Measurements from ENCODE around the gene TNFRSF13B.
A peak's percentile ranks its signal among the peaks of the same experiment; 100 is the strongest.
"Not testable (repeated sequence)": the region's sequence is repeated elsewhere in the genome, so short reads cannot be mapped to it uniquely, and the experiment has no call there.

TNFRSF13B gene

GRCh38 chr17:16971458-16972338, at the start of gene TNFRSF13B:
Gene TNFRSF13B, minus strand, starts transcription at chr17:16972118. Its CDS starts 43 bp downstream, at chr17:16972075.
- peak in 1 of 2 donors; percentile 36 for DNase-seq

GRCh38 chr17:17021194-17021863, 49.4 kb upstream of the TNFRSF13B start:
- DNase-seq, result no peak

- no peak for DNase-seq
Measured at GRCh38 chr17:17020821-17021193, 48.9 kb upstream of the TNFRSF13B start.

- no peak for DNase-seq
Measured at GRCh38 chr17:17019891-17020456, 48.1 kb upstream of the TNFRSF13B start.

- DNase-seq, result no peak
Measured at GRCh38 chr17:17019430-17019762, 47.5 kb upstream of the TNFRSF13B start.

- no peak for DNase-seq
Measured at GRCh38 chr17:17018612-17019429, 46.9 kb upstream of the TNFRSF13B start.

GRCh38 chr17:17018021-17018441, 46.1 kb upstream of the TNFRSF13B start:
- DNase-seq, result no peak

GRCh38 chr17:17017343-17018014, 45.6 kb upstream of the TNFRSF13B start:
- DNase-seq, result no peak

GRCh38 chr17:17016199-17017197, 44.6 kb upstream of the TNFRSF13B start:
- peak in 1 of 2 donors; percentile 39 for DNase-seq

- no peak for DNase-seq
Measured at GRCh38 chr17:17015230-17015629, 43.3 kb upstream of the TNFRSF13B start.

GRCh38 chr17:17014748-17015124, 42.8 kb upstream of the TNFRSF13B start:
- DNase-seq, result not testable (repeated sequence)

- not testable (repeated sequence) for DNase-seq
Measured at GRCh38 chr17:17013828-17014747, 42.2 kb upstream of the TNFRSF13B start.

- not testable (repeated sequence) for DNase-seq
Measured at GRCh38 chr17:17011043-17011907, 39.4 kb upstream of the TNFRSF13B start.

- DNase-seq, result not testable (repeated sequence)
Measured at GRCh38 chr17:17010545-17011034, 38.7 kb upstream of the TNFRSF13B start.

- DNase-seq, result not testable (repeated sequence)
Measured at GRCh38 chr17:17009972-17010371, 38.1 kb upstream of the TNFRSF13B start.

GRCh38 chr17:17008621-17009397, 36.9 kb upstream of the TNFRSF13B start:
- DNase-seq, result not testable (repeated sequence)

GRCh38 chr17:17007891-17008290, 36.0 kb upstream of the TNFRSF13B start:
- DNase-seq, result not testable (repeated sequence)

Data from CD4-positive, alpha-beta T cell treated with Interleukin-1 beta for 1 hour (primary cell).